DND-41 (cell line): Measurements from ENCODE around the gene OSBP2.
"Not testable (repeated sequence)": the region's sequence is repeated elsewhere in the genome, so short reads cannot be mapped to it uniquely, and the experiment has no call there.

Experiments used
- ATAC-seq: fragments of 200-7000 bp; cut with Tn5 transposase; 3 replicates; pipeline ENCODE4 v1.9.1; 2021; ENCODE audit warnings: low read depth; ENCODE audit not compliant: insufficient read depth
- DNase-seq: peaks from one replicate; pipeline ENCODE4 v3.0.0-alpha.2; 2020
- H2AFZ ChIP-seq: 2 replicates; pipeline ENCODE4 v1.6.0; 2012; ENCODE audit warnings: low read depth, low read length
- H3K27ac ChIP-seq: 2 replicates; pipeline ENCODE4 v1.5.1; 2012; ENCODE audit warnings: low read length, inconsistent platforms
- H3K27me3 ChIP-seq: fragments of 200-600 bp; sonication (generic); 2 replicates; pipeline ENCODE4 v1.6.0; 2012; ENCODE audit warnings: low read length, mild to moderate bottlenecking, inconsistent platforms; ENCODE audit not compliant: insufficient read depth, poor library complexity
- H3K36me3 ChIP-seq: 2 replicates; pipeline ENCODE4 v1.5.1; 2012; ENCODE audit warnings: low read length, inconsistent platforms; ENCODE audit not compliant: insufficient read depth
- H3K4me1 ChIP-seq: 2 replicates; pipeline ENCODE4 v1.5.1; 2012; ENCODE audit warnings: mild to moderate bottlenecking, low read length; ENCODE audit not compliant: insufficient read depth
- H3K4me2 ChIP-seq: 2 replicates; pipeline ENCODE4 v1.6.0; 2012; ENCODE audit warnings: mild to moderate bottlenecking, moderate library complexity, low read length, inconsistent platforms; ENCODE audit not compliant: insufficient read depth
- H3K4me3 ChIP-seq, 2 experiments: fragments of 200-600 bp in 1 of 2; shearing (Covaris generic) in 1 of 2; 2 replicates each; pipeline ENCODE4 v1.5.1; 2012 to 2016; ENCODE audit warnings: inconsistent platforms in 2 of 2, low read length in 2 of 2, mild to moderate bottlenecking in 2 of 2, low read depth in 1 of 2, moderate library complexity in 1 of 2
- H3K79me2 ChIP-seq: 2 replicates; pipeline ENCODE4 v1.6.0; 2012; ENCODE audit warnings: low read length, inconsistent platforms; ENCODE audit not compliant: insufficient read depth
- H3K9ac ChIP-seq: 2 replicates; pipeline ENCODE4 v1.6.0; 2012; ENCODE audit warnings: low read depth, mild to moderate bottlenecking, inconsistent platforms, low read length, moderate library complexity
- H3K9me3 ChIP-seq: 2 replicates; pipeline ENCODE4 v1.5.1; 2012; ENCODE audit warnings: low read length, moderate library complexity, mild to moderate bottlenecking, inconsistent platforms; ENCODE audit not compliant: insufficient read depth, severe bottlenecking
- H4K20me1 ChIP-seq: 2 replicates; pipeline ENCODE4 v1.6.0; 2012; ENCODE audit warnings: low read length; ENCODE audit not compliant: insufficient read depth
- EZH2 ChIP-seq: IDR thresholded peaks from 3 replicates; pipeline ENCODE4 v1.6.1; 2012; ENCODE audit warnings: borderline replicate concordance, low read depth, mild to moderate bottlenecking, moderate library complexity, low read length, inconsistent platforms; ENCODE audit not compliant: severe bottlenecking
- TF ChIP-seq, protein P1 (sequence below): IDR thresholded peaks from 2 replicates; pipeline ENCODE4 v1.5.1; 2012; ENCODE audit warnings: borderline replicate concordance, low read length, moderate library complexity, mild to moderate bottlenecking; ENCODE audit not compliant: poor library complexity, severe bottlenecking; ENCODE audit errors: extremely low read depth

Gene OSBP2

DNA sequence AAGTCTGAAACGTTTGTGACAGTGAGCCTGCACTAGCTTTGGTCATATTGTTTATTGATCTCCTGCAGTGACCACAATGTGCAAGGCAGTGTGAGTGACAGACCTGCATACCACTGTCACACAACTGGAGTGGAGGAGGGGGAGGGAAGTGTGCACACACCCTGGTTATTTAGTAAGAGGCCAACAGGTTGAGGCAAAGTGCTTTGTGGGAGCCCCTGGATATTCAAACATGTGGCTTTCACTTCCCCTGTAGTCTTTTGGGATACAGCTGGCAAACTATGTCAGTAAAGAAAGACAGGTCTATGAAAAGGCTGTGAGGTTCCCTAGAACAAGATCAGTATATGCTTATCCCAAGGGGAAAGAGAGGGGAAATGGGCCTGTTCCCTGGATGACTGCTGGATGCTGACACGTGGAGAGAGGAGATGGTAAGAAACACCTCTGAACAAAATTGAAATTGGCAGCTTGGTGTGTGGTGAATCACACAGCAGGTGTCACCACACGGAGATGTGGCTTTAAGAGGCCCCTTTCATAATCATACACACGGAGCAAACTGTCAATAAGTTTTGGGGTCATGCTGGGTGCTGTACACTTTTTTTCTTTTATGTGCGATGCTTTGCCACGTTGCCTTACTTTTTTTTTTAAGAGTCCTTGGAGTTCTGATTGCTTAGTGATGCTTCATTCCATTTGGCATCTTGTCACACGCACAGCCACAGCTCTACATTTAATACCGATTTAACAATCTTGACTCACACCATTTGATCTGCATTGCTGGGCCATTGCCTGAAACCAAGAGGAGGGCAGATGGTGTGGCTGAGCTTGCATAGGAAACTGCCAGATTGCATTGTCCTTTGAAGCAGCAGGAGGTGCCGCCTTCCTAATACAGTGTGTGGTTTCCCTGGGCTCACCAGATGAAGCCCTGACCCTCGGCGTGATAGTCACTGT, 11.3 kb downstream of the OSBP2 start:
- DNase-seq (no peak), ATAC-seq (no peak)
- no peak overlapping the region for H3K27ac ChIP-seq
- no peak overlapping the region for H2AFZ ChIP-seq
- no peak for TF ChIP-seq EZH2
- TF ChIP-seq, protein P1, sequence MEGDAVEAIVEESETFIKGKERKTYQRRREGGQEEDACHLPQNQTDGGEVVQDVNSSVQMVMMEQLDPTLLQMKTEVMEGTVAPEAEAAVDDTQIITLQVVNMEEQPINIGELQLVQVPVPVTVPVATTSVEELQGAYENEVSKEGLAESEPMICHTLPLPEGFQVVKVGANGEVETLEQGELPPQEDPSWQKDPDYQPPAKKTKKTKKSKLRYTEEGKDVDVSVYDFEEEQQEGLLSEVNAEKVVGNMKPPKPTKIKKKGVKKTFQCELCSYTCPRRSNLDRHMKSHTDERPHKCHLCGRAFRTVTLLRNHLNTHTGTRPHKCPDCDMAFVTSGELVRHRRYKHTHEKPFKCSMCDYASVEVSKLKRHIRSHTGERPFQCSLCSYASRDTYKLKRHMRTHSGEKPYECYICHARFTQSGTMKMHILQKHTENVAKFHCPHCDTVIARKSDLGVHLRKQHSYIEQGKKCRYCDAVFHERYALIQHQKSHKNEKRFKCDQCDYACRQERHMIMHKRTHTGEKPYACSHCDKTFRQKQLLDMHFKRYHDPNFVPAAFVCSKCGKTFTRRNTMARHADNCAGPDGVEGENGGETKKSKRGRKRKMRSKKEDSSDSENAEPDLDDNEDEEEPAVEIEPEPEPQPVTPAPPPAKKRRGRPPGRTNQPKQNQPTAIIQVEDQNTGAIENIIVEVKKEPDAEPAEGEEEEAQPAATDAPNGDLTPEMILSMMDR = no peak
- H3K79me2 ChIP-seq = no peaks in the 10 kb centered on the region
- peaks cover 5% of the 10 kb centered on the region for H3K27me3 ChIP-seq
- no peaks in the 10 kb centered on the region for H3K36me3 ChIP-seq
- no peak overlapping the region for H3K4me2 ChIP-seq
- H3K9ac ChIP-seq = no peak overlapping the region
- H3K4me3 ChIP-seq = no peak overlapping the region
- H3K9me3 ChIP-seq = no peaks in the 10 kb centered on the region
- H3K4me1 ChIP-seq = no peaks in the 10 kb centered on the region
- no peaks in the 10 kb centered on the region for H4K20me1 ChIP-seq

DNA sequence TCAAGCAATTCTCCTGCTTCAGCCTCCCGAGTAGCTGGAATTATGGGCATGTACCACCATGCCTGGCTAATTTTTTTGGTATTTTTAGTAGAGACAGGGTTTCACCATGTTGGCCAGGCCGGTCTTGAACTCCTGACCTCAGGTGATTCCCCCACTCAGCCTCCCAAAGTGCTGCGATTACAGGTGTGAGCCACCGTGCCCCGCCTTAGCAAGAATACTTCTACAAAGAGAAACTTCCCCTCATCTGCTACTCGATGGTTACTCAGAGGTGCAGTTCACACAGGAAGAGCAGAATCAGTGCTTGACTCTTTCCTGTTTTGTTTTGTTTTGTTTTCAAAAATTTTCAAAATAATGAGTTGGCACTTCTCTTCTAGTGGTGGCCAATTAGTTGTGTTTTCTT, 15.3 kb downstream of the OSBP2 start:
- not testable (repeated sequence) for ATAC-seq, H3K4me1 ChIP-seq, H3K36me3 ChIP-seq, H3K27ac ChIP-seq, H3K27me3 ChIP-seq, H3K4me3 ChIP-seq, H3K79me2 ChIP-seq, H3K9me3 ChIP-seq, H4K20me1 ChIP-seq, H3K9ac ChIP-seq, H3K4me2 ChIP-seq, H2AFZ ChIP-seq, DNase-seq

DNA sequence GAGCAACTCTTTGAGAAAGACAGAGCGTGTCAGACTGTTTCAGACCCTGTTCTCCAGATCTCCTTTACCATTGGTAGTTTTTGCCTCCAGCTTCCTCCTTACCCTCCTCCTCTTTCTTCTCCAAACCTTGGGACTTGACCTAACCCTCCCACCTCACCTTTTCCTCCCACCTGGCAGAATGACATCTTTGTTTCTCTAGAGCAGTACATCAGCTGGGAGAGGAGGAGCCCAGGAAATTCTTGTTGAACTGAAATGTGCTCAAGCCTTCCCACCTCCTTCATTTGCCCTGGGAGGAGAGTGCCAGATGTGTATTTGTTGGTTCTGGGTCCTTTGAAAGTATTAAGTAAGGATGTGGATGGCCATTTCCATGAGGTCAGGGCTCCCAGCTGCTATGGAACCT, 17.4 kb downstream of the OSBP2 start:
- H3K9ac ChIP-seq = no peak overlapping the region
- no peak overlapping the region for H2AFZ ChIP-seq
- no peak overlapping the region for H3K4me2 ChIP-seq
- no peaks in the 10 kb centered on the region for H4K20me1 ChIP-seq
- H3K4me3 ChIP-seq = no peak overlapping the region
- ATAC-seq (no peak), DNase-seq (no peak)
- no peak overlapping the region for H3K27ac ChIP-seq
- H3K79me2 ChIP-seq = no peaks in the 10 kb centered on the region
- TF ChIP-seq, protein P1 = no peak
- TF ChIP-seq EZH2 = no peak
- H3K36me3 ChIP-seq = no peaks in the 10 kb centered on the region
- H3K27me3 ChIP-seq = no peaks in the 10 kb centered on the region
- no peaks in the 10 kb centered on the region for H3K9me3 ChIP-seq
- no peaks in the 10 kb centered on the region for H3K4me1 ChIP-seq

DNA sequence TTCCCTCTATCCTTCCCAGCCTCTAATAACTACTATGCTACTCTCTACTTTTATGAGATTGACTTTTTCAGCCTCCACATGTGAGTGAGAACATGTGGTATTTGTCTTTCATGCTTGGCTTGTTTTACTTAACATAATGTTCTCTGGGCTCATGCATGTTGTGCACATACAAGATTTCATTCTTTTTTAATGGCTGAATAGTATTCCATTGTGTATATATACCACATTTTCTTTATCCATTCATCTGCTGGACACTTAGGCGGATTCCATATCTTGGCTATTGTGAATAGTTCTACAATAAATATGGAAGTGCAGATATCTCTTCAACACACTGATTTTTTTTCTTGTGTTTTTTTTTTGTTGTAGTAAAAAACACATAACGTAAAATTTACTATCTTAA, 19.4 kb downstream of the OSBP2 start:
- no peaks in the 10 kb centered on the region for H4K20me1 ChIP-seq
- TF ChIP-seq, protein P1 = no peak
- no peak for TF ChIP-seq EZH2
- DNase-seq (no peak), ATAC-seq (no peak)
- no peak overlapping the region for H3K27ac ChIP-seq
- H3K4me1 ChIP-seq = no peaks in the 10 kb centered on the region
- no peaks in the 10 kb centered on the region for H3K36me3 ChIP-seq
- H3K4me2 ChIP-seq = no peak overlapping the region
- no peaks in the 10 kb centered on the region for H3K27me3 ChIP-seq
- no peaks in the 10 kb centered on the region for H3K9me3 ChIP-seq
- no peaks in the 10 kb centered on the region for H3K79me2 ChIP-seq
- no peak overlapping the region for H3K9ac ChIP-seq
- no peak overlapping the region for H2AFZ ChIP-seq
- H3K4me3 ChIP-seq = no peak overlapping the region
